Measurements from ENCODE around the gene METAP1D. TPM values are rescaled to one million over a fixed set of nuclear protein-coding genes. Genes with fewer than 3 reads are reported as not detected.

Gene METAP1D
- total and polyA plus RNA-seq, 4 donors, result 3.3 to 7.1 (median 4.4) TPM

- 86% methylated on average over 11 of the region's 11 CpGs for WGBS
- DNase-seq (ENCODE audit: low spot score), result no peak
- Histone ChIP-seq H3K27ac (ENCODE audit: low read depth in 1 of 2, low read length in 2 of 2) (no peak overlapping the region), H3K27me3 (ENCODE audit: control insufficient read depth in 4 of 4, insufficient read depth in 4 of 4, low read length in 3 of 4) (no peaks in the 10 kb centered on the region), H3K9me3 (ENCODE audit: control insufficient read depth in 4 of 4, low read length in 3 of 4) (no peaks in the 10 kb centered on the region), H3K36me3 (ENCODE audit: control insufficient read depth in 4 of 4, insufficient read depth in 3 of 4, low read depth in 1 of 4, low read length in 3 of 4) (no peaks in the 10 kb centered on the region), H3K4me3 (ENCODE audit: low read depth in 1 of 3, low read length in 3 of 3) (no peak overlapping the region), H3K9ac (ENCODE audit: low read depth in 1 of 2, low read length in 2 of 2) (no peak overlapping the region), H3K4me1 (ENCODE audit: control insufficient read depth in 4 of 4, insufficient read depth in 4 of 4, low read length in 3 of 4) (no peaks in the 10 kb centered on the region)
- no peak for TF ChIP-seq ZBTB33 (IDR thresholded peaks at IDR 0.05)
- TF ChIP-seq, protein P1, sequence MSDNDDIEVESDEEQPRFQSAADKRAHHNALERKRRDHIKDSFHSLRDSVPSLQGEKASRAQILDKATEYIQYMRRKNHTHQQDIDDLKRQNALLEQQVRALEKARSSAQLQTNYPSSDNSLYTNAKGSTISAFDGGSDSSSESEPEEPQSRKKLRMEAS (IDR thresholded peaks at IDR 0.05), result no peak
- no peak for TF ChIP-seq JUND (IDR thresholded peaks at IDR 0.05)
- no peak for TF ChIP-seq RAD21 (IDR thresholded peaks at IDR 0.05)
- no peak for TF ChIP-seq HNF4A (conservative IDR thresholded peaks at IDR 0.05)
- TF ChIP-seq, protein P2, sequence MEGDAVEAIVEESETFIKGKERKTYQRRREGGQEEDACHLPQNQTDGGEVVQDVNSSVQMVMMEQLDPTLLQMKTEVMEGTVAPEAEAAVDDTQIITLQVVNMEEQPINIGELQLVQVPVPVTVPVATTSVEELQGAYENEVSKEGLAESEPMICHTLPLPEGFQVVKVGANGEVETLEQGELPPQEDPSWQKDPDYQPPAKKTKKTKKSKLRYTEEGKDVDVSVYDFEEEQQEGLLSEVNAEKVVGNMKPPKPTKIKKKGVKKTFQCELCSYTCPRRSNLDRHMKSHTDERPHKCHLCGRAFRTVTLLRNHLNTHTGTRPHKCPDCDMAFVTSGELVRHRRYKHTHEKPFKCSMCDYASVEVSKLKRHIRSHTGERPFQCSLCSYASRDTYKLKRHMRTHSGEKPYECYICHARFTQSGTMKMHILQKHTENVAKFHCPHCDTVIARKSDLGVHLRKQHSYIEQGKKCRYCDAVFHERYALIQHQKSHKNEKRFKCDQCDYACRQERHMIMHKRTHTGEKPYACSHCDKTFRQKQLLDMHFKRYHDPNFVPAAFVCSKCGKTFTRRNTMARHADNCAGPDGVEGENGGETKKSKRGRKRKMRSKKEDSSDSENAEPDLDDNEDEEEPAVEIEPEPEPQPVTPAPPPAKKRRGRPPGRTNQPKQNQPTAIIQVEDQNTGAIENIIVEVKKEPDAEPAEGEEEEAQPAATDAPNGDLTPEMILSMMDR (IDR thresholded peaks at IDR 0.05; ENCODE audit: low read depth, low read length, missing input control), result no peak
- TF ChIP-seq SP1 (IDR thresholded peaks at IDR 0.05), result no peak
- TF ChIP-seq TAF1 (conservative IDR thresholded peaks at IDR 0.05), result no peak
Observed at GRCh38 chr2:172011812-172012575, 12.2 kb downstream of the METAP1D start.

DNA sequence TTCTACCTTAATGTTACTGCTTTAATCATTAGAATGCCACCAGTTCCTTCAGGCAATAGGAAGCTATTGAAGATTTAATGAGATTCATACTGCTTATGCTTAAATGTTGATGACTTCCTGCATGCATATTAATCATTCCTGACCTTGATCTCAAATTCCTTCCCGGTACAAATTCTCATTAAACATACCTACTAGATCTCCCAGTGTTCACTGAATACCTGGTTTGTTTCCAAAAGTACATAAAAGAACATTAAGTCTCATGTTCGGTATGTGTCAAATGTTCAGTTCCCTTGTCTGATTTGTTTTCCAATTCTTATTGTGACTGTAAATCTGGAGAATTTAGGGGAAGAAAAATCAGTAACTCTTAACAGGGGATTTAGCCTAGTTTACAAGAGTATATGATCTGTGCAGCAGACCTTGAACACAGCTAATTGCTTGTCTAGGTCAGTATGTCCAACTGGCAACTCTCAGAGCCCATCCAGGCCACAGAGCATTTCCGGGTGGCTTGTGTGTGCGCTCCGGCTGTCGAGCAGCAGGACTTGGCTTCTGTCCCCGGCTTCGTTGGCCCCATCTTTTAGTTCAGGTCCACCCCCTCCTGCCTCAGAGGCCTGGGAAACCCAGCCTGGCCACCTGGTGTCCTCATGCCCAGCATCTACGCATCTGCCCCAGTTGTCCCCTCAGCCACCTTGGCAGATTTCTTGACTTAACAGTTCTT is 13.1 kb downstream of the METAP1D start:
- H3K36me3 ChIP-seq (ENCODE audit: control insufficient read depth in 4 of 4, insufficient read depth in 3 of 4, low read depth in 1 of 4, low read length in 3 of 4), result no peaks in the 10 kb centered on the region
- H3K4me1 ChIP-seq (ENCODE audit: control insufficient read depth in 4 of 4, insufficient read depth in 4 of 4, low read length in 3 of 4), result no peaks in the 10 kb centered on the region
- no peak overlapping the region for H3K27ac ChIP-seq (ENCODE audit: low read depth in 1 of 2, low read length in 2 of 2)
- no peaks in the 10 kb centered on the region for H3K9me3 ChIP-seq (ENCODE audit: control insufficient read depth in 4 of 4, low read length in 3 of 4)
- H3K9ac ChIP-seq (ENCODE audit: low read depth in 1 of 2, low read length in 2 of 2), result no peak overlapping the region
- H3K27me3 ChIP-seq (ENCODE audit: control insufficient read depth in 4 of 4, insufficient read depth in 4 of 4, low read length in 3 of 4), result no peaks in the 10 kb centered on the region
- no peak for TF ChIP-seq YY1 (IDR thresholded peaks at IDR 0.05)
- no peak for TF ChIP-seq EGR1 (IDR thresholded peaks at IDR 0.05; ENCODE audit: low read depth in 2 of 2)
- no peak for TF ChIP-seq JUND (IDR thresholded peaks at IDR 0.05)
- no peak for TF ChIP-seq SP1 (IDR thresholded peaks at IDR 0.05)
- TF ChIP-seq, protein P1 (IDR thresholded peaks at IDR 0.05), result no peak
- TF ChIP-seq RXRA (IDR thresholded peaks at IDR 0.05), result no peak
- no peak for TF ChIP-seq HNF4A (conservative IDR thresholded peaks at IDR 0.05)
- no peak for TF ChIP-seq FOXA2 (IDR thresholded peaks at IDR 0.05)
- no peak for TF ChIP-seq FOXA1 (IDR thresholded peaks at IDR 0.05)
- TF ChIP-seq, protein P2 (IDR thresholded peaks at IDR 0.05; ENCODE audit: low read depth, low read length, missing input control), result no peak
- TF ChIP-seq ZBTB33 (IDR thresholded peaks at IDR 0.05), result no peak
- TF ChIP-seq GABPA (IDR thresholded peaks at IDR 0.05 in 1 of 2, conservative IDR thresholded peaks at IDR 0.05 in 1 of 2), result no peak
- TF ChIP-seq TAF1 (conservative IDR thresholded peaks at IDR 0.05), result no peak
- DNase-seq (ENCODE audit: low spot score), result no peak
- H3K4me3 ChIP-seq (ENCODE audit: low read depth in 1 of 3, low read length in 3 of 3), result no peak overlapping the region
- whole genome bisulfite sequencing, result 88% methylated on average over 9 of the region's 9 CpGs

Data from liver (tissue), 9 donors.